ENCODE data around the gene BRMS1L. TPM values are rescaled to one million over a fixed set of nuclear protein-coding genes. Genes with fewer than 3 reads are reported as not detected.
"Not testable (repeated sequence)": the region's sequence is repeated elsewhere in the genome, so short reads cannot be mapped to it uniquely, and the experiment has no call there.

BRMS1L gene, protein sequence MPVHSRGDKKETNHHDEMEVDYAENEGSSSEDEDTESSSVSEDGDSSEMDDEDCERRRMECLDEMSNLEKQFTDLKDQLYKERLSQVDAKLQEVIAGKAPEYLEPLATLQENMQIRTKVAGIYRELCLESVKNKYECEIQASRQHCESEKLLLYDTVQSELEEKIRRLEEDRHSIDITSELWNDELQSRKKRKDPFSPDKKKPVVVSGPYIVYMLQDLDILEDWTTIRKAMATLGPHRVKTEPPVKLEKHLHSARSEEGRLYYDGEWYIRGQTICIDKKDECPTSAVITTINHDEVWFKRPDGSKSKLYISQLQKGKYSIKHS
- total RNA-seq, result 7.3 TPM
- 9.0 TPM for polyA plus RNA-seq (ENCODE audit: insufficient read depth, low read depth, low replicate concordance)
- long read RNA-seq, donor 1, transcript BRMS1L-201 (10 exons, 2,657 nt), result major isoform, 5 of 6 reads
- long read RNA-seq, donor 1, partial matches to known transcripts, result 0 of 6 reads
- long read RNA-seq, donor 1, other reads (novel, unspliced or antisense), result 0 of 6 reads
- long read RNA-seq, donor 2, partial matches to known transcripts, result 0 of 5 reads
- long read RNA-seq, donor 2, other reads (novel, unspliced or antisense), result 0 of 5 reads
- long read RNA-seq, donor 3, partial matches to known transcripts, result 0 of 5 reads
- long read RNA-seq, donor 3, other reads (novel, unspliced or antisense), result 0 of 5 reads
- long read RNA-seq, donor 4, partial matches to known transcripts, result 0 of 3 reads
- long read RNA-seq, donor 4, other reads (novel, unspliced or antisense), result 0 of 3 reads
- long read RNA-seq, donor 5, result 0 reads
- long read RNA-seq, donor 6, transcript BRMS1L-201 (10 exons, 2,657 nt), result major isoform, 5 of 5 reads
- long read RNA-seq, donor 6, partial matches to known transcripts, result 0 of 5 reads
- long read RNA-seq, donor 6, other reads (novel, unspliced or antisense), result 0 of 5 reads
- long read RNA-seq, donor 7, transcript BRMS1L-201 (10 exons, 2,657 nt), result major isoform, 6 of 6 reads
- long read RNA-seq, donor 7, partial matches to known transcripts, result 0 of 6 reads
- long read RNA-seq, donor 7, other reads (novel, unspliced or antisense), result 0 of 6 reads
- long read RNA-seq, donor 8, transcript BRMS1L-201 (10 exons, 2,657 nt), result major isoform, 5 of 5 reads
- long read RNA-seq, donor 8, partial matches to known transcripts, result 0 of 5 reads
- long read RNA-seq, donor 8, other reads (novel, unspliced or antisense), result 0 of 5 reads
- long read RNA-seq, donor 9, result 0 reads
- long read RNA-seq, donor 10, partial matches to known transcripts, result 7 of 10 reads
- long read RNA-seq, donor 10, other reads (novel, unspliced or antisense), result 0 of 10 reads

DNA sequence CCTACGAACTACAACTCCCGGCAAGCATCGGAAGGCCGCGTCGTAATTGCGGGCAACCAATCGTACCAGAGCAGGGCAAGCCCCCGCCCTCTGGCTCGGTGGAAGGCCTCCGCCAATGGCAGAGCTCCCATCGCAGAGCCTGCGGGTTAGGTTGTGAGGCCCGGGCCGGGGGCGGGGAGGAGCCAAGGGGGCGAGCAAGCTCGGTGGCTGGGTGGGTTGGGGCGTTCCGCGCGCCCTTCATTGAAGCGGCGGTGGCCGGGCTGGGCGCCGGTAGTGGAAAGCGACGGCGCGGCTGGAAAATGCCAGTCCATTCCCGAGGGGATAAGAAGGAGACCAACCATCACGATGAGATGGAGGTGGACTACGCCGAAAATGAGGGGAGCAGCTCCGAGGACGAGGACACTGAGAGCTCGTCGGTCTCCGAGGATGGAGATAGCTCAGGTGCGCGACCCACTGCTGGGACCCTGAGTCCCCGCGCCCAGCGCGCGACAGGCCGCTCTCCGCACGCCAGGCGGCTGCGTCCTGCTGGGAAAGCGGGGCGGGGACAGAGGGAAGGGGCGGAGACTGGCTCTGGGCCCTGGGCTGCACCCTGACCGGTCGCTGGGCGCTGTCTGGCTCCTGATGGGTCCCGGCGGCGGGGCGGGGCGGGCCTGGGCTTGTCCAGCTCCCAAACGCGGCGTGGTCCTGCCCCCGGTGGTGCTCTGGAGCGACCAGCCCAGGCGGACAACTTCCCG, at the start of gene BRMS1L:
TSS of gene BRMS1L (plus strand) at position 121 of the 734 bp plus-strand sequence. CDS start at position 300, 179 bp downstream.
- Histone ChIP-seq H3K9me3 (ENCODE audit: control insufficient read depth in 2 of 3, insufficient read depth in 1 of 3, low read length in 3 of 3) (no peaks in the 10 kb centered on the region), H3K4me3 (ENCODE audit: low read length in 3 of 3) (peak within 1 kb of the TSS; percentile 92 to 99 (median 97)), H3K27me3 (ENCODE audit: control insufficient read depth, insufficient read depth, low read length) (no peaks in the 10 kb centered on the region), H3K9ac (ENCODE audit: low read length in 3 of 3) (peak within 1 kb of the TSS; percentile 94 to 99 (median 95)), H3K36me3 (ENCODE audit: control insufficient read depth in 2 of 3, insufficient read depth in 3 of 3, low read length in 3 of 3) (no peaks in the 10 kb centered on the region), H3K27ac (ENCODE audit: low read depth in 2 of 2, low read length in 2 of 2) (peak within 1 kb of the TSS; percentile 97 to 98), H3K4me1 (ENCODE audit: control insufficient read depth in 2 of 3, insufficient read depth in 2 of 3, low read depth in 1 of 3, low read length in 3 of 3) (no peaks in the 10 kb centered on the region)
- peak; percentile 94 for FAIRE-seq
- intact Hi-C loops (cut with DNase I), result no loop called here
- TF ChIP-seq, protein P1, sequence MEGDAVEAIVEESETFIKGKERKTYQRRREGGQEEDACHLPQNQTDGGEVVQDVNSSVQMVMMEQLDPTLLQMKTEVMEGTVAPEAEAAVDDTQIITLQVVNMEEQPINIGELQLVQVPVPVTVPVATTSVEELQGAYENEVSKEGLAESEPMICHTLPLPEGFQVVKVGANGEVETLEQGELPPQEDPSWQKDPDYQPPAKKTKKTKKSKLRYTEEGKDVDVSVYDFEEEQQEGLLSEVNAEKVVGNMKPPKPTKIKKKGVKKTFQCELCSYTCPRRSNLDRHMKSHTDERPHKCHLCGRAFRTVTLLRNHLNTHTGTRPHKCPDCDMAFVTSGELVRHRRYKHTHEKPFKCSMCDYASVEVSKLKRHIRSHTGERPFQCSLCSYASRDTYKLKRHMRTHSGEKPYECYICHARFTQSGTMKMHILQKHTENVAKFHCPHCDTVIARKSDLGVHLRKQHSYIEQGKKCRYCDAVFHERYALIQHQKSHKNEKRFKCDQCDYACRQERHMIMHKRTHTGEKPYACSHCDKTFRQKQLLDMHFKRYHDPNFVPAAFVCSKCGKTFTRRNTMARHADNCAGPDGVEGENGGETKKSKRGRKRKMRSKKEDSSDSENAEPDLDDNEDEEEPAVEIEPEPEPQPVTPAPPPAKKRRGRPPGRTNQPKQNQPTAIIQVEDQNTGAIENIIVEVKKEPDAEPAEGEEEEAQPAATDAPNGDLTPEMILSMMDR (IDR thresholded peaks at IDR 0.05; ENCODE audit: borderline replicate concordance, extremely low read depth, insufficient read depth), result no peak
- peak; percentile 99 to 100 (median 99) for DNase-seq

DNA sequence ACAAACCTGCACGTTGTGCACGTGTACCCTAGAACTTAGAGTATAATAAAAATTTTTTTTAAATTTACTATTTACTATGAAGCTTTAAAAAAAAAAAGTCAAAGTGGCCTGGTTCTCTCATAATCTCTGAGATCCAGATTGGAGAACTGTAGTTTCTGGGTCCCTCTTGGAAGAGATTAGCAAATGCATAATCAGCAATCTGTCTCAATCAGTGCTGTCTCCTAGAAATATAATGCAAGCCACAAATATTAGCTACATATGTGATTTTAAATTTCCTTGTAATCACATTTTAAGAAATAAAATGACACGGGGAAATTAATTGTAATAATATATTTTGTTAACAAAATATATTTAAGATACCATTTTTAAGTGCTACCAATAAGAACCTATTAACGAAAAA, 49.3 kb upstream of the BRMS1L start:
- no peak overlapping the region for H3K4me3 ChIP-seq (ENCODE audit: low read length in 3 of 3)
- peak; percentile 85 for FAIRE-seq
- H3K9ac ChIP-seq (ENCODE audit: low read length in 3 of 3), result no peak overlapping the region
- no peaks in the 10 kb centered on the region for H3K27me3 ChIP-seq (ENCODE audit: control insufficient read depth, insufficient read depth, low read length)
- H3K9me3 ChIP-seq (ENCODE audit: control insufficient read depth in 2 of 3, insufficient read depth in 1 of 3, low read length in 3 of 3), result no peaks in the 10 kb centered on the region
- H3K4me1 ChIP-seq (ENCODE audit: control insufficient read depth in 2 of 3, insufficient read depth in 2 of 3, low read depth in 1 of 3, low read length in 3 of 3), result no peaks in the 10 kb centered on the region
- H3K36me3 ChIP-seq (ENCODE audit: control insufficient read depth in 2 of 3, insufficient read depth in 3 of 3, low read length in 3 of 3), result no peaks in the 10 kb centered on the region
- TF ChIP-seq, protein P1 (IDR thresholded peaks at IDR 0.05; ENCODE audit: borderline replicate concordance, extremely low read depth, insufficient read depth), result no peak
- no peak for DNase-seq
- intact Hi-C loops (cut with DNase I), result no loop called here
- no peak overlapping the region for H3K27ac ChIP-seq (ENCODE audit: low read depth in 2 of 2, low read length in 2 of 2)

DNA sequence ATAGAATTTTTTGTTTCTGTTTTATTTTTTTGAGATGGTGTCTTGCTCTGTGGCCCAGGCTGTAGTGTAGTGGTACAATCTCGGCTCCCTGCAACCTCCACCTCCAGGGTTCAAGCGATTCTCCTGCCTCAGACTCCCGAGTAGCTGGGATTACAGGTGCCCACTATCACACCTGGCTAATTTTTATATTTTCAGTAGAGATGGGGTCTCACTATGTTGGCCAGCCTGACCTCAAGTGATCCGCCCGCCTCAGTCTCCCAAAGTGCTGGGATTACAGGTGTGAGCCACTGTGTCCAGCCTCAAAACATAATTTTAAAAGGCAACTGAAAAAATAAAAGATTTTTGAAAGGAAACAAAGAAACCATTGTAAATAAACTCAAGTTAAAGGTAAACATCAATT, 48.6 kb upstream of the BRMS1L start:
- H3K9me3 ChIP-seq (ENCODE audit: control insufficient read depth in 2 of 3, insufficient read depth in 1 of 3, low read length in 3 of 3); H3K27me3 ChIP-seq (ENCODE audit: control insufficient read depth, insufficient read depth, low read length); H3K4me3 ChIP-seq (ENCODE audit: low read length in 3 of 3); H3K4me1 ChIP-seq (ENCODE audit: control insufficient read depth in 2 of 3, insufficient read depth in 2 of 3, low read depth in 1 of 3, low read length in 3 of 3); H3K27ac ChIP-seq (ENCODE audit: low read depth in 2 of 2, low read length in 2 of 2); intact Hi-C loops (cut with DNase I); DNase-seq; H3K36me3 ChIP-seq (ENCODE audit: control insufficient read depth in 2 of 3, insufficient read depth in 3 of 3, low read length in 3 of 3); H3K9ac ChIP-seq (ENCODE audit: low read length in 3 of 3); FAIRE-seq: not testable (repeated sequence)

Data from kidney (tissue), 22 donors.